Measurements from ENCODE around the gene PCDHB13.
"Not testable (repeated sequence)": the region's sequence is repeated elsewhere in the genome, so short reads cannot be mapped to it uniquely, and the experiment has no call there.

Gene PCDHB13

GRCh38 chr5:141213656-141214339 is at the start of gene PCDHB13:
Gene PCDHB13, plus strand, starts transcription at chr5:141213919. Its CDS starts 205 bp downstream, at chr5:141214124.
- DNase-seq (ENCODE audit: low spot score) = peak; percentile 23

GRCh38 chr5:141172381-141173204 is 41.1 kb upstream of the PCDHB13 start, which contains the start of gene PCDHB7:
Gene PCDHB7, plus strand, starts transcription at chr5:141172644. Its CDS starts 192 bp downstream, at chr5:141172836.
- peak; percentile 48 for DNase-seq (ENCODE audit: low spot score)

- DNase-seq (ENCODE audit: low spot score) = not testable (repeated sequence)
Observed at GRCh38 chr5:141174291-141175104, 39.2 kb upstream of the PCDHB13 start.

- no peak for DNase-seq (ENCODE audit: low spot score)
Observed at GRCh38 chr5:141175933-141176332, 37.8 kb upstream of the PCDHB13 start.

- DNase-seq (ENCODE audit: low spot score) = not testable (repeated sequence)
Observed at GRCh38 chr5:141177577-141178191, 36.0 kb upstream of the PCDHB13 start, which contains the start of gene PCDHB8. Gene PCDHB8, plus strand, starts transcription at chr5:141177790. Its CDS starts 245 bp downstream, at chr5:141178035.

- DNase-seq (ENCODE audit: low spot score) = not testable (repeated sequence)
Observed at GRCh38 chr5:141179371-141179770, 34.3 kb upstream of the PCDHB13 start.

- not testable (repeated sequence) for DNase-seq (ENCODE audit: low spot score)
Observed at GRCh38 chr5:141179876-141180275, 33.8 kb upstream of the PCDHB13 start.

- no peak for DNase-seq (ENCODE audit: low spot score)
Observed at GRCh38 chr5:141180313-141180712, 33.4 kb upstream of the PCDHB13 start.

- peak; percentile 61 for DNase-seq (ENCODE audit: low spot score)
Observed at GRCh38 chr5:141182248-141182647, 31.5 kb upstream of the PCDHB13 start, which contains the start of gene PCDHB16. Gene PCDHB16, plus strand, starts transcription at chr5:141182387. Its CDS starts 173 bp downstream, at chr5:141182560.

- DNase-seq (ENCODE audit: low spot score) = not testable (repeated sequence)
Observed at GRCh38 chr5:141184117-141184855, 29.4 kb upstream of the PCDHB13 start.

GRCh38 chr5:141186897-141187512 is 26.7 kb upstream of the PCDHB13 start, which contains the start of gene PCDHB9:
Gene PCDHB9, plus strand, starts transcription at chr5:141187161. Its CDS starts 158 bp downstream, at chr5:141187319.
- no peak for DNase-seq (ENCODE audit: low spot score)

GRCh38 chr5:141188682-141189081 is 25.0 kb upstream of the PCDHB13 start:
- not testable (repeated sequence) for DNase-seq (ENCODE audit: low spot score)

GRCh38 chr5:141189131-141189530 is 24.6 kb upstream of the PCDHB13 start:
- DNase-seq (ENCODE audit: low spot score) = not testable (repeated sequence)

- peak; percentile 27 for DNase-seq (ENCODE audit: low spot score)
Observed at GRCh38 chr5:141192110-141192725, 21.5 kb upstream of the PCDHB13 start, which contains the start of gene PCDHB10. Gene PCDHB10, plus strand, starts transcription at chr5:141192353. Its CDS starts 200 bp downstream, at chr5:141192553.

GRCh38 chr5:141194332-141194731 is 19.4 kb upstream of the PCDHB13 start:
- not testable (repeated sequence) for DNase-seq (ENCODE audit: low spot score)

GRCh38 chr5:141196363-141196762 is 17.4 kb upstream of the PCDHB13 start:
- no peak for DNase-seq (ENCODE audit: low spot score)

- no peak for DNase-seq (ENCODE audit: low spot score)
Observed at GRCh38 chr5:141199359-141200235, 14.1 kb upstream of the PCDHB13 start, which contains the start of gene PCDHB11. Gene PCDHB11, plus strand, starts transcription at chr5:141199627. Its CDS starts 148 bp downstream, at chr5:141199775.

- not testable (repeated sequence) for DNase-seq (ENCODE audit: low spot score)
Observed at GRCh38 chr5:141201126-141201525, 12.6 kb upstream of the PCDHB13 start.
